HCT116 (cell line): Measurements from ENCODE around the gene SOWAHC.

Experiments
- CTCF ChIP-seq, 3 experiments: fragments of 200-600 bp in 1 of 3; sonication (generic) in 1 of 3; IDR thresholded peaks in 2 of 3; conservative IDR thresholded peaks in 1 of 3; 2 replicates each; pipeline ENCODE4 v1.5.1; 2012 to 2017; ENCODE audit warnings: low read depth in 2 of 3, low read length in 2 of 3, antibody characterized with exemption in 1 of 3, borderline replicate concordance in 1 of 3, control low read depth in 1 of 3, mild to moderate bottlenecking in 1 of 3, mixed read lengths in 1 of 3, mixed run types in 1 of 3, moderate library complexity in 1 of 3; ENCODE audit not compliant: insufficient read depth in 1 of 3
- ELF1 ChIP-seq: IDR thresholded peaks from 2 replicates; pipeline ENCODE4 v1.6.1; 2012; ENCODE audit warnings: low read depth, borderline replicate concordance
- EZH2phosphoT487 ChIP-seq: fragments of 200-600 bp; IDR thresholded peaks from 2 replicates; pipeline ENCODE4 v1.6.1; 2018; ENCODE audit warnings: antibody characterized with exemption, borderline replicate concordance
- MAX ChIP-seq: IDR thresholded peaks from 2 replicates; pipeline ENCODE4 v1.6.1; 2012
- POLR2A ChIP-seq: IDR thresholded peaks from 2 replicates; pipeline ENCODE4 v1.7.0; 2011; ENCODE audit warnings: borderline replicate concordance; ENCODE audit not compliant: insufficient read depth, insufficient read length; ENCODE audit errors: extremely low read depth
- RAD21 ChIP-seq: IDR thresholded peaks from 2 replicates; pipeline ENCODE4 v1.6.1; 2012; ENCODE audit warnings: low read depth, mild to moderate bottlenecking
- YY1 ChIP-seq: IDR thresholded peaks from 2 replicates; pipeline ENCODE4 v1.6.1; 2011; ENCODE audit warnings: low read length, low read depth, moderate library complexity, mild to moderate bottlenecking; ENCODE audit not compliant: insufficient replicate concordance; ENCODE audit errors: extremely low read depth

- TF ChIP-seq POLR2A: no peak
- TF ChIP-seq MAX: no peak
- TF ChIP-seq CTCF (IDR thresholded peaks at IDR 0.05 in 2 of 3, conservative IDR thresholded peaks at IDR 0.05 in 1 of 3; ENCODE audit: borderline replicate concordance in 1 of 3, insufficient read depth in 1 of 3, low read depth in 2 of 3, low read length in 2 of 3): no peak
- TF ChIP-seq RAD21: no peak
- no peak for TF ChIP-seq EZH2phosphoT487
- TF ChIP-seq YY1: no peak
- no peak for TF ChIP-seq ELF1
Observed at GRCh38 chr2:109597283-109597682, 16.9 kb upstream of the SOWAHC start.
